GM12878 (cell line): ENCODE data around the gene RNF167. TPM values are rescaled to one million over a fixed set of nuclear protein-coding genes. Genes with fewer than 3 reads are reported as not detected.
A peak's percentile ranks its signal among the peaks of the same experiment; 100 is the strongest.

ENCODE experiments used
- ATAC-seq: fragments of 200-7000 bp; cut with Tn5 transposase; 3 replicates; pipeline ENCODE4 v1.9.1; 2020; ENCODE audit warnings: mild to moderate bottlenecking, moderate library complexity
- BruUV-seq: library from RNA; stranded (reverse); fragments of 400-500 nt; replicated peaks from 2 replicates; lab custom pipeline; 2021; lab: Mats Ljungman, UMichigan
- CTCF ChIA-PET: fragments of 300-600 bp; sonication (Branson Sonifier 250); formaldehyde crosslinking; extraction: SDS; loops from one replicate; lab custom pipeline; 2021; ENCODE audit warnings: inconsistent platforms; lab: Yijun Ruan, JAX
- POLR2A ChIA-PET: fragments of 350-600 bp; formaldehyde crosslinking; extraction: SDS; loops from one replicate; lab custom pipeline; 2021; ENCODE audit warnings: inconsistent platforms; lab: Charles Lee
- RAD21 ChIA-PET: fragments of 300-600 bp; sonication (Branson Sonifier 250); formaldehyde crosslinking; loops from one replicate; lab custom pipeline; 2023; ENCODE audit warnings: antibody characterized with exemption; ENCODE audit not compliant: unreplicated experiment; lab: Charles Lee
- SMC1A ChIA-PET: fragments of 300-600 bp; sonication (Branson Sonifier 250); formaldehyde crosslinking; loops from one replicate; lab custom pipeline; 2023; ENCODE audit not compliant: unreplicated experiment, uncharacterized antibody; lab: Charles Lee
- DNase-seq: peaks from one replicate; pipeline ENCODE4 v3.0.0-alpha.2; 2011; ENCODE audit warnings: low read depth, low spot score
- FAIRE-seq: peaks from 3 replicates; lab custom pipeline; 2011; peaks lifted over from hg19 to GRCh38; lab: Jason Lieb, UNC
- H2AFZ ChIP-seq: 2 replicates; pipeline ENCODE4 v1.6.0; 2011; ENCODE audit warnings: low read depth, low read length, control low read depth; ENCODE audit not compliant: control insufficient read depth
- H3K27ac ChIP-seq: 2 replicates; pipeline ENCODE4 v1.5.1; 2011; ENCODE audit warnings: control low read depth; ENCODE audit not compliant: control insufficient read depth, insufficient read depth
- H3K27me3 ChIP-seq, 2 experiments: replicated peaks in 1 of 2; 2 replicates each; pipeline versions ENCODE4 v1.6.0 to v1.6.1; 2011; ENCODE audit warnings: low read length in 1 of 2; ENCODE audit not compliant: control insufficient read depth in 2 of 2, insufficient read depth in 2 of 2
- H3K36me3 ChIP-seq, 2 experiments: 2 replicates each; pipeline ENCODE4 v1.5.1; 2011; ENCODE audit warnings: low read length in 1 of 2; ENCODE audit not compliant: control insufficient read depth in 2 of 2, insufficient read depth in 2 of 2
- H3K4me1 ChIP-seq: 2 replicates; pipeline ENCODE4 v1.6.1; 2011; ENCODE audit warnings: mild to moderate bottlenecking, low read length, moderate library complexity, mixed read lengths; ENCODE audit not compliant: control insufficient read depth, insufficient read depth
- H3K4me2 ChIP-seq: 2 replicates; pipeline ENCODE4 v1.6.0; 2011; ENCODE audit warnings: control low read depth; ENCODE audit not compliant: control insufficient read depth, insufficient read depth
- H3K4me3 ChIP-seq: fragments of 200-600 bp; sonication (generic); 2 replicates; pipeline ENCODE4 v1.5.1; 2016
- H3K79me2 ChIP-seq: 2 replicates; pipeline ENCODE4 v1.6.0; 2011; ENCODE audit warnings: low read length; ENCODE audit not compliant: control insufficient read depth, insufficient read depth
- H3K9ac ChIP-seq: 2 replicates; pipeline ENCODE4 v1.8.0; 2011; ENCODE audit warnings: low read length, control low read depth, mixed read lengths; ENCODE audit not compliant: control insufficient read depth, insufficient read depth
- H3K9me3 ChIP-seq: replicated peaks from 3 replicates; pipeline ENCODE4 v1.5.1; 2011; ENCODE audit warnings: mild to moderate bottlenecking, low read length; ENCODE audit not compliant: control insufficient read depth, insufficient read depth
- H4K20me1 ChIP-seq: 2 replicates; pipeline ENCODE4 v1.6.0; 2011; ENCODE audit not compliant: control insufficient read depth, insufficient read depth
- ASH2L ChIP-seq: fragments of 300-600, 200-600 bp; sonication (generic); IDR thresholded peaks from 2 replicates; pipeline ENCODE4 v1.6.1; 2017; ENCODE audit warnings: low read depth, mild to moderate bottlenecking, borderline replicate concordance
- BCL11A ChIP-seq: IDR thresholded peaks from 2 replicates; pipeline ENCODE4 v1.6.1; 2011; ENCODE audit warnings: low read depth, low read length
- BHLHE40 ChIP-seq, 2 experiments: fragments of 450-650 bp in 1 of 2; IDR thresholded peaks; 2 replicates each; pipeline ENCODE4 v1.6.1; 2011 to 2017; ENCODE audit warnings: low read depth in 2 of 2, borderline replicate concordance in 1 of 2, improper control_type of control experiment in 1 of 2, low read length in 1 of 2, mild to moderate bottlenecking in 1 of 2
- CHD2 ChIP-seq: IDR thresholded peaks from 2 replicates; pipeline ENCODE4 v1.6.1; 2011; ENCODE audit warnings: low read depth, low read length, improper control_type of control experiment, borderline replicate concordance
- DPF2 ChIP-seq: fragments of 450-650 bp; IDR thresholded peaks from 2 replicates; pipeline ENCODE4 v1.6.1; 2017; ENCODE audit warnings: mild to moderate bottlenecking
- EGR1 ChIP-seq, 2 experiments: IDR thresholded peaks; 1 replicate in 1 of 2; 2 replicates in 1 of 2; pipeline ENCODE4 v1.6.1; 2011 to 2012; ENCODE audit warnings: low read depth in 2 of 2, low read length in 2 of 2, borderline replicate concordance in 1 of 2, mild to moderate bottlenecking in 1 of 2, moderate library complexity in 1 of 2
- IKZF1 ChIP-seq: fragments of 450-650 bp; conservative IDR thresholded peaks from 2 replicates; pipeline ENCODE4 v1.6.1; 2017; ENCODE audit warnings: antibody characterized with exemption, mild to moderate bottlenecking
- IKZF2 ChIP-seq, 2 experiments: fragments of 450-650 bp; IDR thresholded peaks; 2 replicates each; pipeline ENCODE4 v1.6.1; 2017; ENCODE audit warnings: mild to moderate bottlenecking in 2 of 2, moderate library complexity in 2 of 2
- MEF2A ChIP-seq: IDR thresholded peaks from 2 replicates; pipeline ENCODE4 v1.6.1; 2011; ENCODE audit warnings: low read depth, mild to moderate bottlenecking, low read length, moderate library complexity; ENCODE audit not compliant: insufficient read depth
- NBN ChIP-seq: fragments of 450-650 bp; IDR thresholded peaks from 2 replicates; pipeline ENCODE4 v1.6.1; 2016
- POLR2A ChIP-seq: IDR thresholded peaks from 2 replicates; pipeline ENCODE4 v1.6.1; 2011; ENCODE audit warnings: low read depth, mild to moderate bottlenecking, low read length
- POLR2AphosphoS2 ChIP-seq: IDR thresholded peaks from 2 replicates; pipeline ENCODE4 v1.6.1; 2011; ENCODE audit warnings: low read depth, mild to moderate bottlenecking, low read length, improper control_type of control experiment, moderate library complexity
- POLR2AphosphoS5 ChIP-seq: IDR thresholded peaks from 2 replicates; pipeline ENCODE4 v1.6.1; 2011; ENCODE audit warnings: mild to moderate bottlenecking, low read length, inconsistent platforms
- RB1 ChIP-seq: fragments of 450-650 bp; formaldehyde crosslinking; IDR thresholded peaks from 2 replicates; pipeline ENCODE4 v1.6.1; 2017; ENCODE audit warnings: mild to moderate bottlenecking, borderline replicate concordance
- RCOR1 ChIP-seq: conservative IDR thresholded peaks from 2 replicates; pipeline ENCODE4 v1.6.1; 2012; ENCODE audit warnings: low read depth, low read length, improper control_type of control experiment
- SMAD5 ChIP-seq: IDR thresholded peaks from 2 replicates; pipeline ENCODE4 v1.6.1; 2016; ENCODE audit warnings: antibody characterized with exemption, low read depth
- SP1 ChIP-seq: IDR thresholded peaks from one replicate; pipeline ENCODE4 v1.6.1; 2011; ENCODE audit warnings: low read depth, low read length
- SUZ12 ChIP-seq: fragments of 200-600 bp; sonication (generic); IDR thresholded peaks from one replicate; pipeline ENCODE4 v1.6.1; 2018; ENCODE audit warnings: antibody characterized with exemption, mild to moderate bottlenecking; ENCODE audit not compliant: unreplicated experiment
- TAF1 ChIP-seq: IDR thresholded peaks from 2 replicates; pipeline ENCODE4 v1.6.1; 2011; ENCODE audit warnings: mild to moderate bottlenecking, low read depth, low read length, borderline replicate concordance
- TBL1XR1 ChIP-seq: IDR thresholded peaks from 2 replicates; pipeline ENCODE4 v1.6.1; 2012; ENCODE audit warnings: low read depth, low read length, improper control_type of control experiment
- TCF12 ChIP-seq: IDR thresholded peaks from 2 replicates; pipeline ENCODE4 v1.6.1; 2011; ENCODE audit warnings: low read depth, mild to moderate bottlenecking, low read length
- YY1 ChIP-seq: IDR thresholded peaks from 2 replicates; pipeline ENCODE4 v1.6.1; 2011; ENCODE audit warnings: low read depth, mild to moderate bottlenecking, low read length
- WGBS: methylation state at CpG from one replicate; pipeline ENCODE4 v1.1.6; 2016; ENCODE audit warnings: low lambda C conversion rate; ENCODE audit not compliant: insufficient replicate concordance, insufficient coverage; ENCODE audit errors: missing lambda C conversion rate; 5-methylcytosine and 5-hydroxymethylcytosine counted together
- in situ Hi-C: fragments of 300-500 bp; cut with MboI; formaldehyde crosslinking; loops from 9 replicates; pipeline ENCODE4 v1.14.3; 2018; ENCODE audit warnings: mixed read lengths
- intact Hi-C: fragments of 100-400 bp; cut with micrococcal nuclease; formaldehyde crosslinking; loops from one replicate; pipeline ENCODE4 v1.14.2; 2022; ENCODE audit not compliant: unreplicated experiment
- polyA plus RNA-seq, 11 experiments: library from polyadenylated mRNA; depleted of rRNA in 4 of 11; unstranded in 6 of 11; stranded (reverse) in 5 of 11; fragments of >200 nt; fragmentation: Nextera tagmentation in 4 of 11; fragmentation: Illumina TruSeq in 1 of 11; extraction: Ambion mirVana in 4 of 11; extraction: Trizol in 1 of 11; gene quantifications; 1 replicate in 1 of 11; 2 replicates in 10 of 11; pipeline versions ENCODE4 v1.2.1 to v1.2.3, GENCODE V29; 2011 to 2016; ENCODE audit warnings: inconsistent platforms in 2 of 11, missing spikeins in 2 of 11, low read depth in 1 of 11
- total RNA-seq, 4 experiments: library from RNA; depleted of rRNA in 3 of 4; stranded (reverse); fragments of >200 nt in 3 of 4; fragmentation: Illumina TruSeq in 1 of 4; extraction: Trizol in 1 of 4; gene quantifications; 2 replicates each; pipeline versions ENCODE4 v1.2.1 to v1.2.3, GENCODE V29; 2013 to 2021
- TF ChIP-seq, protein P1 (sequence below): fragments of 150-350 bp; IDR thresholded peaks from 2 replicates; pipeline ENCODE4 v1.6.1; 2014; ENCODE audit warnings: mild to moderate bottlenecking, low read depth, low read length

RNF167 gene
- total and polyA plus RNA-seq, 10 of the 15 experiments (the other 5 are each of a cell fraction or from before 2014, with no cell fraction given), result 33.6 to 147 (median 57.6) TPM

DNA sequence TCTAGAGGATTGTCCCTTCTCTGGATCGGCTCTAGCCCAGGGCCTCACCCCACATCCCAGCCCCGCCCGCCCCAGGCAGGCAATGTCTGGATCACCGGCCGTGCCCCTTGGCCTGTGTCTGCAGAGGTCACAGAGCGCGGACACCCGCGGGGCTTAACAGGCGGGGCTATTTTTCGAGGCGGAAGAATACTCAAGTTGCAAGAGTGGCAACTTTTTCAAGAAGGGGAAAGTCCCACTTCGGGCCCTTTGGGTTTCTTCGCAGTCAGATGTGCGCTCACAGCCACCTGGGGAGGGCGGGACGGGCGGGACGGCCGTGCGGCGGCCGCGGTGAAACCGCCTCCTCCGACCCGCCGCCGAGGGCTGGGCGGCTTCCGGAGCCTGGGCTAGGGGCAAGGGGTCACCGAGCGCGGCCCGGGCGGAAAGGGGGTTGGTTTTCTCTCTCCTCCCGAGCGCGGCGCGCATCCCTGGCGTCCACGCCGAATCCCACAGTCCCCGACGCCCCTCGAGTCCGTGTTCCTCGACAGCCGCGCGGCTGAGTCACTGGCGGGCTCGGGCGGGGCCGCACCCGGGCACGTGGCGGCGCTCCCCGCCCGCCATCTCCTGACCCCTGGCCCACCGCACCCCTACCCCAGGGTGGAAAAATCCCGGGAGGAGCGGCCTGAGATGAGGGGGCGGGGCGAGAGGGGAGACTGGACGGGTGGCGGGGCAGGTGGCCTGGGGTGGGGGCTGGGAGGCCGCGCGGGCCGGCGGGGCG lies 9.4 kb downstream of the RNF167 start:
- Histone ChIP-seq H3K27me3 (no peaks in the 10 kb centered on the region), H3K4me3 (peak overlapping the region; percentile 96), H3K79me2 (peaks cover 53% of the 10 kb centered on the region), H3K36me3 (peaks cover 10 to 12% of the 10 kb centered on the region in 2 experiments), H2AFZ (peak overlapping the region; percentile 61), H3K4me2 (peak overlapping the region; percentile 80), H3K4me1 (peaks cover 28% of the 10 kb centered on the region), H3K9me3 (no peaks in the 10 kb centered on the region), H3K27ac (peak overlapping the region; percentile 85), H3K9ac (peak overlapping the region; percentile 83), H4K20me1 (peaks cover 5% of the 10 kb centered on the region)
- DNase-seq, result no peak
- no TSS peak for BruUV-seq
- ChIA-PET SMC1A (interaction anchor here (0.9 to 7.1 kb wide), 4 partner anchors 17 to 112 kb away, joined by 3 to 50 read pairs (median 14); partner anchors contain the start of gene SPAG7), POLR2A (interaction anchor here (1.0 to 17.5 kb wide), 4 partner anchors 10 to 79 kb away, joined by 4 to 272 read pairs (median 18); partner anchors contain the start of genes RNF167, SLC25A11 and SPAG7), CTCF (interaction anchor here (3.3 to 3.4 kb wide), 2 partner anchors 17 kb away, joined by 13 to 23 read pairs; partner anchors contain the start of gene SPAG7), RAD21 (interaction anchor here (0.9 to 9.8 kb wide), 4 partner anchors 9 to 40 kb away, joined by 4 to 73 read pairs (median 10); partner anchors contain the start of genes RNF167, SLC25A11 and SPAG7)
- peak; percentile 44 for ATAC-seq
- FAIRE-seq, result no peak
- WGBS, result 0% methylated on average over 40 of the region's 75 CpGs
- in situ Hi-C loops (no loop called here), intact Hi-C loops (loop anchor here (1.0 to 2.0 kb wide), 2 partner anchors 18 to 47 kb away; partner anchors contain the start of genes INCA1, KIF1C and SPAG7)
- TF ChIP-seq ASH2L (no peak), DPF2 (peak; percentile 62; the same call in 1 of the 2 replicates), TBL1XR1 (no peak), POLR2AphosphoS5 (peak; percentile 5; the same call in 1 of the 2 replicates), BHLHE40 (IDR thresholded peaks at IDR 0.05; ENCODE audit: borderline replicate concordance in 1 of 2, low read depth in 2 of 2, low read length in 1 of 2) (peak; percentile 41 to 88; a peak in 3 of 4 replicates), SMAD5 (peak; percentile 68; the same call in 1 of the 2 replicates), RCOR1 (peak; percentile 78; the same call in 1 of the 2 replicates), POLR2A (peak; percentile 83), NBN (0 out of 2 replicates have a peak, but pooled peaks have one; percentile 1), POLR2AphosphoS2 (peak; percentile 58; the same call in 1 of the 2 replicates), SP1 (peak; percentile 17), IKZF1 (peak; percentile 93), TAF1 (peak; percentile 83), IKZF2 (IDR thresholded peaks at IDR 0.05) (0 out of 4 replicates have a peak, but pooled peaks of 1 of the 2 experiments have one; percentile 15), YY1 (peak; percentile 40), SUZ12 (no peak), EGR1 (IDR thresholded peaks at IDR 0.05; ENCODE audit: borderline replicate concordance in 1 of 2, low read depth in 2 of 2, low read length in 2 of 2) (0 out of 3 replicates have a peak, but pooled peaks of 1 of the 2 experiments have one; percentile 19), BCL11A (no peak), TCF12 (peak; percentile 71; the same call in 1 of the 2 replicates), CHD2 (peak; percentile 79), MEF2A (0 out of 2 replicates have a peak, but pooled peaks have one; percentile 32), RB1 (peak; percentile 68; the same call in 1 of the 2 replicates)
- TF ChIP-seq, protein P1, sequence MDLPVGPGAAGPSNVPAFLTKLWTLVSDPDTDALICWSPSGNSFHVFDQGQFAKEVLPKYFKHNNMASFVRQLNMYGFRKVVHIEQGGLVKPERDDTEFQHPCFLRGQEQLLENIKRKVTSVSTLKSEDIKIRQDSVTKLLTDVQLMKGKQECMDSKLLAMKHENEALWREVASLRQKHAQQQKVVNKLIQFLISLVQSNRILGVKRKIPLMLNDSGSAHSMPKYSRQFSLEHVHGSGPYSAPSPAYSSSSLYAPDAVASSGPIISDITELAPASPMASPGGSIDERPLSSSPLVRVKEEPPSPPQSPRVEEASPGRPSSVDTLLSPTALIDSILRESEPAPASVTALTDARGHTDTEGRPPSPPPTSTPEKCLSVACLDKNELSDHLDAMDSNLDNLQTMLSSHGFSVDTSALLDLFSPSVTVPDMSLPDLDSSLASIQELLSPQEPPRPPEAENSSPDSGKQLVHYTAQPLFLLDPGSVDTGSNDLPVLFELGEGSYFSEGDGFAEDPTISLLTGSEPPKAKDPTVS, result 0 out of 2 replicates have a peak, but pooled peaks have one; percentile 36
